Astrocyte of the spinal cord (primary cell): ENCODE data around the gene BTBD9.

Experiments used
- DNase-seq: peaks from one replicate; pipeline ENCODE4 v3.0.0; 2011; ENCODE audit warnings: low read depth, low spot score
- H3K4me3 ChIP-seq: 2 replicates; pipeline ENCODE4 v1.5.1; 2011; ENCODE audit warnings: low read depth, mild to moderate bottlenecking, low read length, moderate library complexity
- CTCF ChIP-seq: IDR thresholded peaks from 2 replicates; pipeline ENCODE4 v1.5.1; 2012; ENCODE audit warnings: low read depth, mild to moderate bottlenecking, low read length, inconsistent platforms
- in situ Hi-C: cut with HindIII; loops from 2 replicates; pipeline ENCODE4 v1.10.0; 2017; ENCODE audit warnings: low sequenced_read_pairs

Gene BTBD9

GRCh38 chr6:38497546-38497945 lies 142.2 kb downstream of the BTBD9 start:
- TF ChIP-seq CTCF = no peak
- DNase-seq = no peak
- no peak overlapping the region for H3K4me3 ChIP-seq
- in situ Hi-C loops = no loop called here

GRCh38 chr6:38495922-38496635 lies 143.7 kb downstream of the BTBD9 start:
- no peak overlapping the region for H3K4me3 ChIP-seq
- DNase-seq = no peak
- TF ChIP-seq CTCF = no peak
- in situ Hi-C loops = no loop called here

- no peak for DNase-seq
- no peak for TF ChIP-seq CTCF
- in situ Hi-C loops = no loop called here
- no peak overlapping the region for H3K4me3 ChIP-seq
These were observed 144.2 kb downstream of the BTBD9 start for GRCh38 chr6:38495518-38495917.

GRCh38 chr6:38493931-38494547 lies 145.7 kb downstream of the BTBD9 start:
- in situ Hi-C loops = no loop called here
- DNase-seq = peak; percentile 82
- TF ChIP-seq CTCF = peak; percentile 70
- H3K4me3 ChIP-seq = no peak overlapping the region

- in situ Hi-C loops = no loop called here
- TF ChIP-seq CTCF = no peak
- no peak overlapping the region for H3K4me3 ChIP-seq
- DNase-seq = no peak
These were observed 147.7 kb downstream of the BTBD9 start for GRCh38 chr6:38492031-38492430.

GRCh38 chr6:38489951-38490350 lies 149.8 kb downstream of the BTBD9 start:
- H3K4me3 ChIP-seq = no peak overlapping the region
- peak; percentile 61 for DNase-seq
- TF ChIP-seq CTCF = no peak
- in situ Hi-C loops = no loop called here
